ENCODE data around the gene SIPA1. TPM values are rescaled to one million over a fixed set of nuclear protein-coding genes. Genes with fewer than 3 reads are reported as not detected.

The SIPA1 gene
- total and polyA plus RNA-seq, 2 of the 8 experiments (the other 6 are each of a cell fraction or from before 2014, with no cell fraction given), result 35.3 to 72.2 TPM

DNA sequence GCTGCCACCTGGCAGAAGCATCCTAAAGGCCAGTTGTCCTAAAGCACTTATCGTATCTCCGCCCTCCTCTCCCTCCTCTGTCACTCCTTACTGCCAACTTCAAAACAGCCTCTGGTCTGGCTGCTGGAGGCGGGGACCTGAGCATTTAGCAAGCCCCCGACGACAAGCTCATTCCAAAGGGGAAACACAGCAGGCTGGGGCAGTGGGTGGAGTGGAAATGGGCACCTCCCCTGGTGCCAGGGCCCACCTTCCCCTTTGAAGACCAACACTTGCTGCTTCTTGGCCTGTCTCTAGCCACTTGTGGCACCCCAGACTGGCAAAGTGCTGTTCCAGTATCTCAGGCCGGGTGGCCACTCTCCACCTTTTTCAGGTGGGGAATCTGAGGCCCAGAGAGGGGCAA, 27.5 kb upstream of the SIPA1 start:
- H3K23ac ChIP-seq (ENCODE audit: insufficient read length), result no peak overlapping the region
- TF ChIP-seq SRF (IDR thresholded peaks at IDR 0.05; ENCODE audit: low read depth, low read length) (no peak), KDM1A (IDR thresholded peaks at IDR 0.05; ENCODE audit: borderline replicate concordance, low read length) (no peak), ATF3 (IDR thresholded peaks at IDR 0.05; ENCODE audit: insufficient read depth, low read depth, low read length) (no peak), FOSL1 (IDR thresholded peaks at IDR 0.05; ENCODE audit: insufficient read depth, low read depth, low read length) (no peak), RFX5 (IDR thresholded peaks at IDR 0.05; ENCODE audit: borderline replicate concordance, low read depth, low read length) (no peak), TAF1 (IDR thresholded peaks at IDR 0.05; ENCODE audit: low read depth, low read length) (no peak), GTF2F1 (IDR thresholded peaks at IDR 0.05; ENCODE audit: borderline replicate concordance, low read depth, low read length) (no peak), SP4 (IDR thresholded peaks at IDR 0.05; ENCODE audit: low read length) (no peak), CHD1 (IDR thresholded peaks at IDR 0.05; ENCODE audit: low read depth, low read length) (no peak)
- H3K9ac ChIP-seq (replicated peaks in 1 of 4; ENCODE audit: extremely low read depth in 1 of 4, low read depth in 3 of 4, low read length in 3 of 4), result no peak overlapping the region; a peak in 1 of 7 replicates
- H2AK5ac ChIP-seq (ENCODE audit: low read depth, low read length), result no peak overlapping the region
- H4K91ac ChIP-seq (replicated peaks; ENCODE audit: insufficient read length, low read length), result no peak overlapping the region
- H4K20me1 ChIP-seq (replicated peaks in 1 of 2; ENCODE audit: control insufficient read depth in 1 of 2, insufficient read depth in 2 of 2, low read length in 2 of 2), result peaks cover 3 to 19% of the 10 kb centered on the region in 2 experiments
- no peak overlapping the region for H3K4ac ChIP-seq (replicated peaks; ENCODE audit: insufficient read length, low read depth, low read length)
- FAIRE-seq, result no peak
- ChIA-PET CTCF (ENCODE audit: partially characterized antibody) (interaction anchor here (0.6 to 14.8 kb wide), 7 partner anchors 13 to 169 kb away, joined by 3 to 227 read pairs (median 3); partner anchors contain the start of genes KCNK7 and SIPA1), POLR2A (ENCODE audit: partially characterized antibody) (interaction anchor here (0.6 to 2.1 kb wide), 9 partner anchors 10 to 234 kb away, joined by 3 to 6 read pairs (median 4); no protein-coding TSS in a partner anchor)
- no peak overlapping the region for H4K5ac ChIP-seq (ENCODE audit: insufficient read length, low read depth, low read length)
- H2BK20ac ChIP-seq (ENCODE audit: low read length), result no peak overlapping the region
- H2BK12ac ChIP-seq (ENCODE audit: low read depth, low read length), result no peak overlapping the region
- no peak overlapping the region for H3K4me2 ChIP-seq (ENCODE audit: insufficient read depth in 1 of 2, low read depth in 2 of 2, low read length in 2 of 2)
- H3K4me3 ChIP-seq (ENCODE audit: extremely low read depth in 1 of 4, insufficient read depth in 2 of 4, low read depth in 3 of 4, low read length in 4 of 4), result no peak overlapping the region
- H3K79me2 ChIP-seq (ENCODE audit: control insufficient read depth in 1 of 2, insufficient read depth in 2 of 2, low read length in 2 of 2), result peaks cover 5 to 11% of the 10 kb centered on the region in 2 experiments; a peak in 2 of 4 replicates
- peaks cover 19% of the 10 kb centered on the region for H3K23me2 ChIP-seq (ENCODE audit: low read depth, low read length)
- no peak overlapping the region for H2BK120ac ChIP-seq (replicated peaks; ENCODE audit: low read depth, low read length)
- H2BK5ac ChIP-seq (ENCODE audit: low read depth, low read length), result no peak overlapping the region
- peaks cover 0 to 30% (median 13%) of the 10 kb centered on the region in 4 experiments; a peak in 6 of 7 replicates for H3K4me1 ChIP-seq (replicated peaks in 1 of 4; ENCODE audit: control insufficient read depth in 3 of 4, insufficient read depth in 4 of 4, low read length in 3 of 4)
- no peak overlapping the region for H3K56ac ChIP-seq (replicated peaks; ENCODE audit: insufficient read length, low read depth, low read length)
- H3K18ac ChIP-seq (ENCODE audit: extremely low read depth, low read length), result no peak overlapping the region
- H3K9me3 ChIP-seq (ENCODE audit: insufficient read depth in 2 of 2, low read depth in 1 of 2, low read length in 1 of 2), result no peaks in the 10 kb centered on the region
- H2BK15ac ChIP-seq (ENCODE audit: low read length), result no peak overlapping the region
- no peak overlapping the region for H3K27ac ChIP-seq (ENCODE audit: low read depth, low read length)
- no peak for DNase-seq (ENCODE audit: low read depth in 1 of 2, low spot score in 2 of 2)
- H4K8ac ChIP-seq (ENCODE audit: extremely low read depth, insufficient read depth, low read length), result no peak overlapping the region
- 92% methylated on average over 6 of the region's 6 CpGs; no CpG with 5 or more reads in 1 of the 2 experiments for WGBS, 2 experiments (ENCODE audit: extremely low coverage in 1 of 2, insufficient coverage in 1 of 2, insufficient read length in 1 of 2, insufficient replicate concordance in 2 of 2, low coverage in 1 of 2, low lambda C conversion rate in 2 of 2, missing lambda C conversion rate in 1 of 2)
- H3K36me3 ChIP-seq (ENCODE audit: control insufficient read depth in 2 of 4, insufficient read depth in 4 of 4, low read length in 3 of 4), result peaks cover 0 to 6% (median under 1%) of the 10 kb centered on the region in 4 experiments; a peak in 2 of 8 replicates
- H2AFZ ChIP-seq (ENCODE audit: low read length), result no peak overlapping the region
- no peak overlapping the region for H3K14ac ChIP-seq (ENCODE audit: insufficient read length)
- peaks cover 23% of the 10 kb centered on the region for H3K79me1 ChIP-seq (ENCODE audit: low read depth, low read length)
- no peaks in the 10 kb centered on the region; a peak in 1 of 7 replicates for H3K27me3 ChIP-seq (replicated peaks in 1 of 4; ENCODE audit: control insufficient read depth in 3 of 4, extremely low read depth in 1 of 4, insufficient read depth in 3 of 4, low read length in 3 of 4)

All from H1 (cell line).